Measurements from ENCODE around the gene KRTAP29-1.

DNA sequence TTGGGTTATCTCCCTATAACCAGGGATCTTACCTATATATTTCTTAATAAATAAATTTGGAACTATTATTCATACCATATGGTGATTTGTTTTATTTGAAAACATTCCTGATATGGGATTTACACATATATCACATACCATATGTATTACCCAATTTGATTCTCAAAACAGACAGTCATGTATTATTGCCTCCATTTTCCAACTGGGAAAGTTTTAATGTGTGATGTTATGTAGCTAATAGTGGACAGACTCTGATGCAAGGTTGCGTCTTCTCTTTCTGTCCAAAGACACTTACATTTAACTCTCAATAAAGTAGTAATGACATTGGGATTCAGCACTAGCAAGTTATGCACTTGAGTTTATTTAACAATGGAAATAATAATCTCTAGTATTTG, 46.4 kb downstream of the KRTAP29-1 start:
- TF ChIP-seq, protein P1, sequence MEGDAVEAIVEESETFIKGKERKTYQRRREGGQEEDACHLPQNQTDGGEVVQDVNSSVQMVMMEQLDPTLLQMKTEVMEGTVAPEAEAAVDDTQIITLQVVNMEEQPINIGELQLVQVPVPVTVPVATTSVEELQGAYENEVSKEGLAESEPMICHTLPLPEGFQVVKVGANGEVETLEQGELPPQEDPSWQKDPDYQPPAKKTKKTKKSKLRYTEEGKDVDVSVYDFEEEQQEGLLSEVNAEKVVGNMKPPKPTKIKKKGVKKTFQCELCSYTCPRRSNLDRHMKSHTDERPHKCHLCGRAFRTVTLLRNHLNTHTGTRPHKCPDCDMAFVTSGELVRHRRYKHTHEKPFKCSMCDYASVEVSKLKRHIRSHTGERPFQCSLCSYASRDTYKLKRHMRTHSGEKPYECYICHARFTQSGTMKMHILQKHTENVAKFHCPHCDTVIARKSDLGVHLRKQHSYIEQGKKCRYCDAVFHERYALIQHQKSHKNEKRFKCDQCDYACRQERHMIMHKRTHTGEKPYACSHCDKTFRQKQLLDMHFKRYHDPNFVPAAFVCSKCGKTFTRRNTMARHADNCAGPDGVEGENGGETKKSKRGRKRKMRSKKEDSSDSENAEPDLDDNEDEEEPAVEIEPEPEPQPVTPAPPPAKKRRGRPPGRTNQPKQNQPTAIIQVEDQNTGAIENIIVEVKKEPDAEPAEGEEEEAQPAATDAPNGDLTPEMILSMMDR (optimal IDR thresholded peaks at IDR 0.05 in 1 of 3, IDR thresholded peaks at IDR 0.05 in 1 of 3, conservative IDR thresholded peaks at IDR 0.05 in 1 of 3; ENCODE audit: extremely low read depth in 1 of 3, insufficient read depth in 2 of 3, low read length in 3 of 3) = no peak
- no peak for TF ChIP-seq EZH2 (IDR thresholded peaks at IDR 0.05; ENCODE audit: low read length)
